Measurements from ENCODE around the gene ENDOV. TPM values are rescaled to one million over a fixed set of nuclear protein-coding genes. Genes with fewer than 3 reads are reported as not detected.
A peak's percentile ranks its signal among the peaks of the same experiment; 100 is the strongest.

ENDOV gene
- total and polyA plus RNA-seq, 2 of the 13 experiments (the other 11 are each of a cell fraction or from before 2014, with no cell fraction given) = 15.1 to 17.1 TPM

GRCh38 chr17:80454557-80455335, 39.8 kb downstream of the ENDOV start (continued):
- TF ChIP-seq SOX13 (IDR thresholded peaks at IDR 0.05) (no peak), SOX13 (CRISPR knock-in tag; conservative IDR thresholded peaks at IDR 0.05 in 1 of 2, IDR thresholded peaks at IDR 0.05 in 1 of 2) (peak in 1 of 2 experiments; percentile 41; a peak in 2 of 4 replicates), ZNF740 (CRISPR knock-in tag; IDR thresholded peaks at IDR 0.05) (peak; percentile 9), FOXP1 (IDR thresholded peaks at IDR 0.05) (no peak), FOXP1 (CRISPR knock-in tag; IDR thresholded peaks at IDR 0.05) (no peak), KAT7 (CRISPR knock-in tag; IDR thresholded peaks at IDR 0.05; ENCODE audit: borderline replicate concordance) (no peak; the same call in 1 of the 2 replicates), KAT8 (CRISPR knock-in tag; IDR thresholded peaks at IDR 0.05) (peak; percentile 97), ZNF256 (CRISPR knock-in tag; conservative IDR thresholded peaks at IDR 0.05) (peak; percentile 92), KMT2B (CRISPR knock-in tag; IDR thresholded peaks at IDR 0.05) (0 out of 2 replicates have a peak, but pooled peaks have one; percentile 10), ZNF382 (CRISPR knock-in tag; IDR thresholded peaks at IDR 0.05; ENCODE audit: borderline replicate concordance) (no peak), UBTF (CRISPR knock-in tag; IDR thresholded peaks at IDR 0.05) (peak; percentile 84), ETV6 (CRISPR knock-in tag; conservative IDR thresholded peaks at IDR 0.05) (peak; percentile 15; the same call in 1 of the 2 replicates), AHR (CRISPR knock-in tag; IDR thresholded peaks at IDR 0.05) (peak; percentile 92; the same call in 1 of the 2 replicates), MAFG (CRISPR knock-in tag; IDR thresholded peaks at IDR 0.05) (no peak), TFDP2 (CRISPR knock-in tag; IDR thresholded peaks at IDR 0.05) (peak; percentile 95), ZSCAN9 (CRISPR knock-in tag; IDR thresholded peaks at IDR 0.05; ENCODE audit: borderline replicate concordance) (peak; percentile 70), RAD51 (IDR thresholded peaks at IDR 0.05; ENCODE audit: borderline replicate concordance) (no peak), ZNF850 (CRISPR knock-in tag; conservative IDR thresholded peaks at IDR 0.05) (no peak), ZNF205 (CRISPR knock-in tag; IDR thresholded peaks at IDR 0.05) (no peak; the same call in 1 of the 2 replicates), ZNF512B (CRISPR knock-in tag; IDR thresholded peaks at IDR 0.05; ENCODE audit: borderline replicate concordance) (no peak), ZNF263 (CRISPR knock-in tag; IDR thresholded peaks at IDR 0.05) (peak; percentile 74), KLF15 (CRISPR knock-in tag; IDR thresholded peaks at IDR 0.05; ENCODE audit: borderline replicate concordance) (peak; percentile 82; the same call in 1 of the 2 replicates), SP5 (CRISPR knock-in tag; IDR thresholded peaks at IDR 0.05; ENCODE audit: borderline replicate concordance, low read depth) (peak; percentile 72), ZMAT5 (CRISPR knock-in tag; IDR thresholded peaks at IDR 0.05; ENCODE audit: borderline replicate concordance, low read depth) (no peak), ZC3H4 (CRISPR knock-in tag; IDR thresholded peaks at IDR 0.05; ENCODE audit: borderline replicate concordance) (no peak)
